GM12874 (cell line): ENCODE results near the gene ANTXR2.

Source experiments
- TF ChIP-seq, protein P1 (sequence below): IDR thresholded peaks from 2 replicates; pipeline ENCODE4 v1.5.1; 2011; ENCODE audit warnings: low read depth, mild to moderate bottlenecking, control low read depth, low read length, moderate library complexity; ENCODE audit not compliant: insufficient read depth

The ANTXR2 gene

DNA sequence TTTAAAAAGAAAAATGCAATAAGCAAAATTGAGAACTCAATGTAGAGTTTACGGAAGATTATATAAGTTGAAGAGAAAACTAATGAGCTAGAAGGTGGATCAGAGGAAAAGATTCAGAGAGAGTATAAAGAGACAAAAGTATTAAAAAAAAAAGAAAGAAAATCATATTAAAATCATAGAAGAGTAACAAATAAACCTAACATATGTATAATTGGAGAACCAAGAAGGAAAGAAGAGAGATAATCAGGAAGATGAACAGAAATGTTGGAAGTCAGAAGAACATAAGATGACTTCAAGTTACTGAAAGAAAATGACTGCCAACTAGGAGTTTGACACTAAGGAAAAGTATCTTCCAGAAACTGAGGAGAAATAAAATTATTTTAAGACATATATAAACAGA is 34.3 kb upstream of the ANTXR2 start:
- TF ChIP-seq, protein P1, sequence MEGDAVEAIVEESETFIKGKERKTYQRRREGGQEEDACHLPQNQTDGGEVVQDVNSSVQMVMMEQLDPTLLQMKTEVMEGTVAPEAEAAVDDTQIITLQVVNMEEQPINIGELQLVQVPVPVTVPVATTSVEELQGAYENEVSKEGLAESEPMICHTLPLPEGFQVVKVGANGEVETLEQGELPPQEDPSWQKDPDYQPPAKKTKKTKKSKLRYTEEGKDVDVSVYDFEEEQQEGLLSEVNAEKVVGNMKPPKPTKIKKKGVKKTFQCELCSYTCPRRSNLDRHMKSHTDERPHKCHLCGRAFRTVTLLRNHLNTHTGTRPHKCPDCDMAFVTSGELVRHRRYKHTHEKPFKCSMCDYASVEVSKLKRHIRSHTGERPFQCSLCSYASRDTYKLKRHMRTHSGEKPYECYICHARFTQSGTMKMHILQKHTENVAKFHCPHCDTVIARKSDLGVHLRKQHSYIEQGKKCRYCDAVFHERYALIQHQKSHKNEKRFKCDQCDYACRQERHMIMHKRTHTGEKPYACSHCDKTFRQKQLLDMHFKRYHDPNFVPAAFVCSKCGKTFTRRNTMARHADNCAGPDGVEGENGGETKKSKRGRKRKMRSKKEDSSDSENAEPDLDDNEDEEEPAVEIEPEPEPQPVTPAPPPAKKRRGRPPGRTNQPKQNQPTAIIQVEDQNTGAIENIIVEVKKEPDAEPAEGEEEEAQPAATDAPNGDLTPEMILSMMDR, result no peak

DNA sequence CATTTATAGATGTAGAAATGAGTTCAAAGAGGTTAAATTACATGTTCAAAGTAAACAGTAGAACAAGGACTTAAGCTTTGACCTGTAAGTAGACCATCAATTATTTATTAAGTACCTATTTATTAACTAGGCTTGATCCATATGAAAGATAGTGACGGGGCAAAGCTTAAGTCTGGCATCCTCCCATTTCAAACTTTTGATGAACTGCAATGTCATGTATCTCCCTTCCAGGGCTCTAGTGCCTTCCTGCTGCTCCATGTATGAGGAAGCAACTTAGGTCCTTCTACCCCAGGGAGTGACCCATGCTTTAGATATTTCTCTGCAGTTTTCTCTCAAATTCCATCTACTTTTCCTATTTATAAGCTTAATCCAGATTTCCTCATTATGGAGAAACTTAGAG is 31.9 kb upstream of the ANTXR2 start:
- TF ChIP-seq, protein P1, result no peak

GRCh38 chr4:80103629-80104028 is 30.6 kb upstream of the ANTXR2 start:
- TF ChIP-seq, protein P1, result no peak

- TF ChIP-seq, protein P1, result no peak
Measured at GRCh38 chr4:80101792-80102116, 28.7 kb upstream of the ANTXR2 start.

- TF ChIP-seq, protein P1, result no peak
Measured at GRCh38 chr4:80101071-80101791, 28.2 kb upstream of the ANTXR2 start.

- TF ChIP-seq, protein P1, result no peak
Measured at GRCh38 chr4:80099671-80100070, 26.6 kb upstream of the ANTXR2 start.

DNA sequence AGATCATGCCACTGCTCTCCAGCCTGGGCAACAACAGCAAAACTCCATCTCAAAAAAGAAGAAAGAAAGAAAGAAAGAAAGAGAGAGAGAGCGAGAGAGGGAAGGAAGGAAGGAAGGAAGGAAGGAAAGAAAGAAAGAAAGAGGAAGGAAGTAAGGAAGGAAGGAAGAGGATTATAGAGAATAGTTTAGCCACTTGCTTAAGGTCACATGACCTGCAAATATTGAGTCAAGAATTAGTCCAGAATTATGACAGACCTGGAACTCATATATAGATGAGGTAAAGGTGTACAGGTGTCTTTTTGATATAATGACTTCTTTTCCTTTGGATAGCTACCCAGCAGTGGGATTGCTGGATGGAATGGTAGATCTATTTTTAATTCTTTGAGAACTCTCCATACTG is 25.6 kb upstream of the ANTXR2 start:
- TF ChIP-seq, protein P1, result no peak
